HL-60 (cell line): ENCODE results near the gene TMEM18.

Experiments
- CTCF ChIP-seq: IDR thresholded peaks from one replicate; pipeline ENCODE4 v1.5.1; 2011; ENCODE audit warnings: low read length, control low read depth, inconsistent platforms; ENCODE audit not compliant: insufficient read depth
- POLR2AphosphoS5 ChIP-seq: IDR thresholded peaks from 2 replicates; pipeline ENCODE4 v1.6.1; 2012; ENCODE audit warnings: low read depth

- TF ChIP-seq CTCF, result no peak
- TF ChIP-seq POLR2AphosphoS5, result no peak
Observed at GRCh38 chr2:719191-719590, 42.0 kb upstream of the TMEM18 start.
